HG03439 (cell line): ENCODE results near the gene TMEM184B.
"Not testable (repeated sequence)": the region's sequence is repeated elsewhere in the genome, so short reads cannot be mapped to it uniquely, and the experiment has no call there.

ENCODE experiments used
- ATAC-seq: cut with Tn5 transposase; IDR thresholded peaks from one replicate; pipeline ENCODE4 v1.9.1; 2021; ENCODE audit warnings: mild to moderate bottlenecking, moderate library complexity; ENCODE audit not compliant: unreplicated experiment

Gene TMEM184B

DNA sequence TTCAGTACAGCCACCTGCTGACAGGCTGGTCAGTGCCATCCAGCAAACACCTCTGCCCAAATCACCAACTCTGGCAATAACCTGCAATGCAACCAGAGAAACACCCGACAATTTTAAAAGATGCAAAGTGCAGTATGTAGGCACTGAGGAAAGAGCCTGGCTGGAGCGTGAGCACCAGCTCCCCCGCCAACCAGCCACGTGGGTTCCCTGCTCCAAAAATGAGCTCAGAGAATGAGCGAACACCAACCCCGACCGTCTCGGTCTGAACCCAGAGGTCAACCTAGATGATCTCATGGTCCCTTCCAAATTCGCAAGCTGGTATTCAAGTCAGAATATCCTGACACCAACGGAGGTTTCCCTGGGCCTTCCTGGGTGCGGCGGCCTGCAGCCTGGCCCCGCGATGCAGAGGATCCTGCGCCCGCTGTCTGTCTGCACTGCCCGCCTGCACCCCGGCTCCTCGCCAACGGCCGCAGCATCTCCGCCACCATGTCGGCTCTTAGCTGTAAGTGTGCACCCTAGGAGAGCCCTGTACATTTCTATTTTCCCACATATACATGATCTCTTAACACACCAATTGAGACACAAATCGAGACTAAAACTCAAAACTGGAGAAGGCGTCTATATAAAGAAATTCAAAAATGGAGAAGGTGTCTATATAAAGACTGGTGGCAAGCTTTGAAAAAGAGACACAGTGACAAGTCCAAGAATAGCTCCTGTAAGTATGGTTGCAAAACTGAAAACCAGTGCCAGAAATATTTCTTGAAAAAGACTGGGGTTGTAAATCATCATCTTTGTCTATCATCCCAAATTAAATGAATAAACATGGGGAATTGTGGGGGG, 22.8 kb downstream of the TMEM184B start:
- ATAC-seq: no peak

DNA sequence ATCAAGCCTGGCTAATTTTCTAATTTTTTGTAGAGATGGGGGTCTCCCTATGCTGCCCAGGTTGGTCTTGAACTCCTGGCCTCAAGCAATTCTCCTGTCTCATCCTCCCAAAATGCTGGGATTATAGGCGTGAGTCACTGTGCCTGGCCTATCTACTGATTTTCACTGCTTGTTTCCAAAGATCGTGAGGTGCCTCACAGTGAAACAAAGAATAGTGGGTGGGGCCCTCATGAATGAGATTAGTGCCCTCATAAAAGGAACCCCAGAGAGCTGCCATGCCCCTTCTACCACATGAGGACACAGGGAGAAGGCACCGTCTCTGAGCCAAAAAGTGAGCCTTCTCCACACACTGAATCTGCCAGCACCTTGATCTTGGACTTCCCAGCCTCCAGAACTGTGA, 23.5 kb downstream of the TMEM184B start:
- no peak for ATAC-seq

DNA sequence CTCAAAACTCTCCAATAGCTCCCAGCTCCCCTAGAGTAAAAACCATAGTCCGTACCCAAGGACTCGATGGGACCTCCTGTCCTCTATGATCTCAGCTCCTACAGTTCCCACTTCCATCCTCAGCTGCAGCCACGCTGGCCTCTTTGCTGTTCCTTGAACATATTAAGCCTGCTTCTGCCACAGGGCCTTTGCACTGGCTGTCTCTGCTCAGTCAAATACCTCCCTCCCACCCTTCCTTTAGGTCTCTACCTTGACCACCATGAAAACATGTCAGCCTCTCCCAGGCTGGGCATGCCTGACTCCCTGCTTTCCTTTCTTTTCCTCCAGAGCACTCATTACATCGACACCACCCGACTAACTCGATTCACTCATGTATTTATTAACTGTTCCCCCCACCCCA, 24.5 kb downstream of the TMEM184B start:
- no peak for ATAC-seq

DNA sequence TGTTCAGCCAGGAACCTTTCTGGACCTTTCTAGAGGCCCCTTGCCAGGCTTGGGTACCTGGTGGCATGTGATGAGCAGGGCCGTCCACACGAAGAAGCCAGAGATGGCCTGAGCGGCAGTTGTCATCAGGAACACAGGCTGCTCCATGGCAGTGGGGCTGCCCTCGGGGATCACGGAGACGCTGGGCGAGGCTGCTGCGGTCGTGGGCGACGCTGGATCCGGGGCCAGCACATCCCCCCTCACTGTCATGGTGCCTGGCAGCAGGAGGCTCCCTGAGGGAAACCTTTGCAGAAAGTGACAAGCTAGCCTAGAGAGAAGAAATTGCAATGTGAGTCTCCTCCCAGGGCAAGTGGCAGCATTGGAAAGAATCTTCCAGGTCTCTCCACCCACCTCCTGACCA, 25.1 kb downstream of the TMEM184B start:
- no peak for ATAC-seq

DNA sequence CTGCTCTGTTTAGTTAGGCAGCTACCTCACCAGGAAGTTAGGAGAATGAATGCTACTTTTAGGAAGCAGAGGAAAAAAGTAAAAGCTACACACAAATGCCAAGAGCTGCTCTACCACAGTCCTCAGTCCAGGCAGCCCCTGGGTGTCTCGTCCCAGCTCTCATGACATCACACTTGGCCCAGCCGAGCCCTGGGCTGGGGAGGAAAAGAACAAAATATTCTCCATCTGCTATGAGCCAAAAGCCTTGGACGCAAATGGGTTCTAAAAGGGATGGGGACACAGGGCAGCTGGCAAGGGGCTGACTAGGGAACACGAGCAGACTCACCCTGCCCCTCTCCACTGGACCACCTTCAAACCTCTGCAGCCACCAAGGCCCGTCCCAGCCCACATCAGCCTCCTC, 26.1 kb downstream of the TMEM184B start:
- no peak for ATAC-seq

DNA sequence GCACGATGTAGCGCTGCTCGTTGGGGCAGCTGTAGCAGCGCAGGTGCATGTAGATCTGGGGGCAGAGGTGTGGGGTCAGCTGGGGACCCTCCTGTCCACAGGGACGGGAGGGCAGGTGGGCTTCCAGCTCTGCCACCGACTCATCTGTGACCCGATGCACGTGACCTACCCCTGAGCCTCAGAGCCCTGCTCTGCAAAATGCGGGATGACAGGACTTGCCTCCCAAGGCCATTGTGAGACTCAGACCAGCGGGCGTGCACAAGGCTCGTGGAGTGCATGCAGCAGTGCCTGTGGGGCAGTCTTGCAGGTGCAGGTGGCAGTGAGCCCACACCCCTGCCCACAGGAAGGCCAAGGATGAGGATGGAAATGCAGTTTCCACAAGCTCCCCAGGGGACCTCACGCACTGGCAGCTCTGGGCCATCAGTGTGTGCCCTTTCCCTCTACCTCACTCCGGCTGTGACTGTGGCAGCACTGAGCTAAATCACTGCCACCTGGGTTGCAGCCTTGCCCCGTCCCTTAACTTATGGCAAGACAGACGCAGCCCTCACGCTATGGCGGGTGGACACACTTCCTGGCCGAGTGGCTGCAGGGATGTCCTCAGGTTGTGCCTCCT, 26.7 kb downstream of the TMEM184B start:
- ATAC-seq: no peak

DNA sequence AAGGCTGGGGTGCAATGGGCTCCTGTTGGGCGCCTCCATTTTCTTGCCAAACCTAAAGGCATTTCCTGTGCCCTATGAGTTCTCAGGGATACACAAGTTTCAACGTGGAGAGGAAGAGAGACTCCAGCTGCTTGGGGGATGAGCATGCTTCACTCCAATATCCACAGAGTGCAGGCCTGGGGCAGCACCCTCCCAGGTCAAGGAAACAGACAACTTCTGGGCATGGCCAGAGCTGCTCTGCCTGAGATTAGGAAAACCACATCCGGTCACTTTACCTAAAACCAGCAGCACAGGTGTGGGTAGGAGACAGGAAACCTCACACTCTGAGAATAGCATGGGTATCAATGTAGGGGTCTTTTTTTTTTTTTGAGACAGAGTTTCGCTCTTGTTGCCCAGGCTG, 28.7 kb downstream of the TMEM184B start:
- ATAC-seq: no peak

DNA sequence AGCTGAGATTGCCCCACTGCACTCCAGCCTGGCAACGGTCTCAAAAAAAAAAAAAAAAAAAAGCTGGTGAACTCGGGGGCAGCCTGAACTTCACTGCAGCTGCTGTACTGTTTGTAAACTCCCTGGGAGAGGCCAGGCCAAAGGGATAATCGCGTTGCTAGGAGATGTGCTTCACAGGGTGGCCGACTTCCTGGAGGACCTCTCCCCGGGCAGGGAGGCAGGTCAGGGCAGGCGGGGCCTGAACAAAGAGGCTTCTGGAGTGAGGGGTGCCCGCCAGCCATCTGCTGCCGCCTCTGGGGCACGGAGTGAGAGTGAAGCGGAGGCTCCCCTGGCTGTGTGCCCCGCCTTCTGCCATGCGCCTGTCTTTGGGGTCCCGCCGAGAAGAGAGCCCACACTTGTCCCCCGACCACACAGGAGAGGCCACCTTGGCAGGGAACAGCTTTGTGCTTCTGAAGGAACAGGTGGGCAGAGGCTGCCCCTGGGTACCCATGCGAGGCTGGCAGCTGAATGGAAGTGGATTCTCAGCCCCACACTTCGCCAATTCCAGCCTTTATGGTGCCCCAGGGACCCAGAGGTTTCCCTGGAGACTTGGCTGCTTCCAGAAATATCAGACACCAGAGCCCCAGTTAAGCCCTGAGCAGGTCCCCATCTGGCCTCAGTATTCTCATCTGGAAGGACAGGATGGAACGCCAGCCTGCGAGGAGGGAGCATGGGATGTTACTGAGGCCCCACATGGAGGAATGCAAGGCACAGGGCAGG, 29.6 kb downstream of the TMEM184B start:
- no peak for ATAC-seq

DNA sequence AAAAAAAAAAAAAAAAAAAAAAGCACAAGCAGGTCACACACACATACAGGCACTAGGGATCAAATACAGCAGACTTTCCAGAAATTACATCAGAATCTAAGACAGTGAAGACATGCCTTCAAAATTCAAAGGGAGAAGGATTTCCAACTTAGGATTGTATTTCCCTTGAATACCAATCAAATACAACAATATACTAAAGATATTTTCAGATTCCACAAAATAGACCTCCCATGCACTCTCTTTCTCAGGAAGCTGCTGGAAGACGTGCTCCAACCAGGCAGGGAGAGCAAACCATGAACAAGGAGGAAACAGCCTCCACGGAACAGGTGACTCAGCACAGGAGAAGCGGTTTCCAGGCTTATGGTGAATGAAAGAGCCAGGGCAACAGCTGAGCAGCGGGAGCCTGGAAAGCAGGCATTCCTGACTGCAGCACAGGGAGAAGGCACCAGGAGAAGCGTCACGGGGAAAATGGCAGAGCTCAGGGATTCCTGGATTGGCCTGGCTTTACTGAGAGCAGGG, 32.0 kb downstream of the TMEM184B start:
- no peak for ATAC-seq

DNA sequence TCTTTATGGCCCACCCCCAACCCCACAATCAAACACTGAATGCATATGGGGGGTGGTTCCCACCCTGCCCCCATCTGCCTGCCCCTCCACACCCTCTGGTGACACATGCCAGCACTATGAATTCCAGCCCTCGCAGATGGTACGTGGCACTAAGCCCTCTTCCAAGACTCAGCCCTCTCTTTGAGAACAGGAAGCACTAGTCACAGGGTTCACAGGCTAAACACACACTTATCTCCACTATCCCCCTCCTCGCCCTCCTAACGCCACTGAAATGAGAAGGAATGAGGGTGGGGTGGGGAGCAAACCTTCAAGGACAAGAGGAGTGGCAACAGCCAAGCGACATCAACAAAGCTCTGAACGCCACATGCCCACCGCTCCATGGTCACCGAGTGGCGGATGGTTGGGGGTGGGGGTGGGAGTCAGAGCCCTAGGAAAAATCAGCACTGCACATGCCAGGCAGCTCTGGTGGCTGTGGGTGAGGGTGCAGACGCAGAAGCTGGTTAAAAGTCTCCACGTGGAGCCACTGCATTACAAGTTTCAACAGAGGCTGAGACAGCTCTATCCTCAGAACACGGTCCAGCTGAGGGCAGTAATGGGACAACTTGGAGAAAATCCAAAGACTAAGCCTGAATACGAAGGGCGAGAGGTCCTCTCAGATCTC, 33.6 kb downstream of the TMEM184B start:
- no peak for ATAC-seq

DNA sequence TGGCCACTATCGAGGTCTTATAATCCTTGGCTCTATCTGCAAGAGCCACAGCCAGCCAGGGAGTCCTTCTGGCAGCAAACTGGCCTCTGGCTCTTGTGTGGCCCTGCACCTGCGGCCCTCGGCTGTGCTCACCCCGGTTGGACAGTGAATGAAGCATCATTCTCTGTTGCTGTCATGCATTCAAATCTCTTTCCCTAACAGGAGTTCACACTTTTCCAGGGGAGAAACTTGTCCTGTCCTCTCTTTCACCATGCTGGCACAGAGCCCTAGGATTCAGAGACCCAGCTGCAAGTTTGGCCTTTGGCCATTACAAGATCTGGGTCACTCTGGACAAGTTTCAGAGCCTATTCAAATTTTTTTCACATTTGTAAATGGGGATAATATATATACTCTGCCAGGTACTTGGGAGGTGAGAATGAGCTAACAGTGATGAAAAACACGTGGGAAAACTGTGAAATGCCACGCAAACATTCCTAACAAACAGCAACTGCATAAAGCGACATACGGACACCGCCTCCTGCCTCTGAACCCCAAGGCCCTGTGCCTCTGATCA, 34.2 kb downstream of the TMEM184B start:
- ATAC-seq: no peak

DNA sequence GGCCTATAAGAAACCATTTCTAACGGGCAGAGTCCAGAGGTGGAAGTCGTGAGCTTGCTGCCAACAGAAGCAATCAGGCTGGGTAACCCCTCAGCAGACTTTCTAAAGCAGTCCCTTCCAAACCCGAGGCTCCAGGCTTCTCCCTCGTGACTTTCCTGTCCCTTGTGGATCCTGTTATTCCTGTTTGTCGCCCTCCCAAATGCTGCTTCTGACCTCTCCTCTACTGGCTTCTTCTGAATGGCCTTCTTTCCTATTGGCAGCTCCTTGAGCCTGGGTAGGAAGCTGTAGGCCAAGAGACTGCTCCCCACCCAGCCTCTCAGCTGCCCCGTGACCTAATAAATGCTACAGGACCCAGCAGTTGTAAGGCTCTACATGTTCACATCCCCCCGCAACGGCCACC, 36.0 kb downstream of the TMEM184B start:
- ATAC-seq: no peak

DNA sequence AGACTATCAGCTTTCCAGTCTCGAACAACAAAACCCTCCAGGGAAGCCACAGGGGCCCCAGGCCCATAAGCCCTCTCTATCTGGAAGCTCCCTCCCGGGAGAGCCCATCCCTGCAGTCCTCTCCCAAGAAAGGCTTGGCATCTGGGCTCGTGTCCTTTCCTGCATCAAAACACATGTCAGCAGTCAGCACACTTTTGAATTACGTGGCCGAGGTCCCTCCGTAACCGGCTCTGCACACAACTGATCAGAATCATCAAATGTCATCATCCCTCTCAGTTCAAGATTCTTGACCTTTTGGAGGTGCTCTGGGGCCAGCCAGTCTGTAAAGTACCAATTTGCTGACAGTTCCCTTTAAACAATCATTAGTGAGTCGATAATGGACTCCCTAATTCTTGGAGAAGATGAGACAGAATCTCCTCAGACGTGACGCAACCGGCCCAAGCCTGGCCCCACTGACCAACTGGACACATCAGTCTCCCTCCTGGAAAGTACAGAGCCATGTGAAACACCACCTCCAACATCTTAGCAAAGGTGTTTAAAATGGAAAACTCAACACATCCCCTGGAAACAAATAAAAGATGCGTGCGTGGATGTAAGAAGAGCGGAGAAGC, 37.5 kb downstream of the TMEM184B start:
- ATAC-seq: no peak

DNA sequence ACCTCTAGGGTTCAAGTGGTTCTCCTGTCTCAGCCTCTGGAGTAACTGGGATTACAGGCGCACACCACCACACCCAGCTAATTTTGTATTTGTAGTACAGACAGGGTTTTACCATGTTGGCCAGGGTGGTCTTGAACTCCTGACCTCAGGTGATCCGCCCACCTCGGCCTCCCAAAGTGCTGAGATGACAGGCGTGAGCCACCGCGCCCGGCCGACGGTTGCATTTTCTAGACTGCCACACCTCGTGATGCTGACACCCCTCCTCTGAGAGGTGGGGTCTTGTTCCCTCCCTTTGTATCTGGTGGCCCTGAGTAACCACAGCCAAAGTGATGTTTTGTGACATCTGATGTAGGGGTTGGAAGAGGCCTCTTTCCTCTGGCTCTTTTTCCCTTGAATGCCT, 39.0 kb downstream of the TMEM184B start:
- not testable (repeated sequence) for ATAC-seq

DNA sequence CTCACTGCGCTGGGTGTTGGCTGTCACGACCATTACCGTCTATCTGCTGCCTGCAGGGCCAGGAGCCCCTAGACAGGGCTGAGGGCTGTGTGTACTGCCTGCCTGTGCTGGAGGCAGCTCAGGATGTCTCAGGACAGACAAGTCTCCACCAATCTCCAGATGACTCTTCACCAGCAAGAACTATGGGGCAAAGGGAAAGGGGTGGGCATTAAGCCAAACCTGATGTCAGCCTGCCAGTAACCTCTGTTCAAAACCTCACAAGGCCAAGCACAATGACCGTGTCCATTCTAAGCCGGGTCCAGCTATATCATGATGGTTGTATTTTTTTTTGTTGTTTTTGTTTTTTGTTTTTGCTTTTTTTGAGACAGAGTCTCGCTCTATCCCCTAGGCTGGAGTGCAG, 39.4 kb downstream of the TMEM184B start:
- ATAC-seq: no peak

DNA sequence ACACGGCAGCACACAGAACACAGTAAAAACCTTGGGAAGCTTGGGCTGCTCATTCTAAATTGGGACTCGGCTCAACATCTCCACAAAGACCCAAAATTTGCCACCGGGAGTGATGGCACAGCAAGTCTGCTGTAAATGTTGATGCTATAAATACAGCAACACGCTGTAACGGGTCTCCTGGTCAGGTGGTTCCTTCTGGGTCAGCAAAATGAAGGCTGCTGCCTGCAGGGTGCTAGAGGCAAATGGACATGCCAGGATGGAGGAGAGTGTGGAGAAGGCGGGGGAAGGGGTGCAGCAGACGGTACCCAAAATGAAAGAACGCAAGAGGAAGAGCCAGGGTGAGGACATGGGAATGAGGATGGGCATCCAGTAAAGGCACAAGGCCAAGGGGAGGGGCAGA, 40.6 kb downstream of the TMEM184B start:
- no peak for ATAC-seq

DNA sequence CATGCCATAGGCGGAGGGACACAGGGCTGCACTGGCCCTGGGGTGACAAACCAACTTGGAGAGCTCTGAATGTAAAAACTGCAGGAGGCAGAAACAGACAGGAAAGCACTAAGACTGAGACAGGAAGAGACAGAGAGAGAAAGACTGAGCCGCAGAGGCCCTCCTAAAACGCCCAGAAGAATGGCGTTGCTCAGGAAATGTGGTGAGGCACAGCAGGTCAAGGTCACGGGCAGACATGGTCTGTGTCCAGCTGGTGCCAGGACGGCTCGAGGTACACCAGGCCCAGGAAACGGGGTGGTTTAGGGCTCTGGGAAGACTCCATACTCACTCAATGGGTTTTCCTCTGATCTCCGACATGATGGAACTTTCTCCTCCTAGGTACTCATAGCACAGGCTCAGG, 41.9 kb downstream of the TMEM184B start:
- no peak for ATAC-seq

DNA sequence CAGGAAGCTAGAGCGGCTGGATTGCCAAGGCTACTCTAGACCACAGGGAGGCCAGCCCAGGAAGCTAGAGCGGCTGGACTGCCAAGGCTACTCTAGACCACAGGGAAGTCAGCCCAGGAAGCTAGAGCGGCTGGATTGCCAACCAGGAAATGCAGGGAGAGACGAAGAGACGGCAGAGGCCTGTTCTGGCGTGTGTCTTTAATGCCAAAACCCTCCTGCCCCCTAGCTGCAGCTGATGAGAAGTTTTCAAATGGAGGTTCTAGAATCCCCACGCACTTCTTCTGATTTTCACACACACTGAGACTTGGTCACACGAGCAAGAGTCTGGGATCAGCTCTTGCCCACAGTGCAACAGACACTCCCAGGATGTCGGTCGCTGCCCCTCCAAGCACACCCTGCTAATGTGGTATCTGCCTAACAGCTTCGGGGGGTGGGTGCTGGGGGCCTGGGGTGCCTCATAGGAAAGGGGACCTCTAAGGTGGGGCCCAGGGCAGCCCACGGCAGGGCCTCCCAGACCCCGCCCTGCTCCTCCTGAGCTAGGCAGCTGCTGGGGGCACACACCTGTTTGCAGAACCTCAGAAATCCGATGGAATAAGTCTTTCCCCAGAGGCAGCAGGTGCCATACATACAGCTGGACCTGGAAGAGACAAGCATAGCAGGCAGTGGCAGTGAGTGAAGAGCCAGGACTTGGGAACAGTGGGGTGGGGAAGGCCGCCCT, 42.5 kb downstream of the TMEM184B start:
- ATAC-seq: no peak

DNA sequence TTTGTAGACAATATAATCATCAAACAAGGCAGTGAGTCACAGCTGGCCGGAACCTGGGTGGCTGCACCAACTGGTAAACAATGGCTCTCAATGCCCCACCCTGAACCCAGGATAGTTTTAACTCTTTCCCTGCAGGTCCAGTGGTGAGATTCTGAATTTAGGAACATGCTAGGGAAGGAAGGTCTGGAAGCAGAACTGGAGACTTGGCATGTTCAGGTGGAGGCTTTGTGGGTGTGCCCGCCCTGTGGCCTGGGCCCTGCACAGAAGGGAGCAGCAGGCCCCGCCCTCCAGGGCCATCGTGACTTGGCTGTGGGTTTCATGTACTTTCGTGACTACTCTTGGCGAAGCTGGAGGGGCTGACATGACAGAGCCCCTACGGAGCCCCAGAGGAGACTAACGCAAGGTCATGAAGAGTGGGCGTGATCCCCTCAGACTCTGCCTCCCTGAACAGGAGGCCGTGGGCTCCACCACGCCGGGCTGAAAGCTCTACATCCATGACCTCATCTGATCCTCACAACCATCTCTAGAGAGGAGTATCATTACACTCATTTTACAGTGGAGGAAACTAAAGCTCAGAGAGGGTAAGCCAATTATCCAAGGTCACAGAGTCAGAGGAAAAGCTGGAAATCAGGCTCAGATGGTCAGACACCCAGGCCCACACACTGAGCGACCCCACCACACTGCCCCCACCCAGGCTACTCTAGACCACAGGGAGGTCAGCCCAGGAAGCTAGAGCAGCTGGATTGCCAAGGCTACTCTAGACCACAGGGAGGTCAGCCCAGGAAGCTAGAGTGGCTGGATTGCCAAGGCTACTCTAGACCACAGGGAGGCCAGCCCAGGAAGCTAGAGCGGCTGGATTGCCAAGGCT, 43.7 kb downstream of the TMEM184B start:
- ATAC-seq: no peak
